Adipocyte (in vitro differentiated cells): ENCODE results near the gene PIK3CG.
"Not testable (repeated sequence)": the region's sequence is repeated elsewhere in the genome, so short reads cannot be mapped to it uniquely, and the experiment has no call there.

ENCODE experiments used
- DNase-seq: peaks from one replicate; pipeline ENCODE4 v3.0.0-alpha.2; 2015; ENCODE audit warnings: low read depth
- H3K27me3 ChIP-seq: replicated peaks from 2 replicates; pipeline ENCODE4 v1.7.0; 2013; ENCODE audit warnings: mild to moderate bottlenecking, low read length, moderate library complexity; ENCODE audit not compliant: control insufficient read depth, insufficient read depth
- H3K36me3 ChIP-seq: 2 replicates; pipeline ENCODE4 v1.7.0; 2013; ENCODE audit warnings: low read length, mild to moderate bottlenecking, moderate library complexity; ENCODE audit not compliant: control insufficient read depth, insufficient read depth, severe bottlenecking
- H3K4me1 ChIP-seq: 2 replicates; pipeline ENCODE4 v1.7.0; 2013; ENCODE audit warnings: mild to moderate bottlenecking, low read length, moderate library complexity; ENCODE audit not compliant: control insufficient read depth, insufficient read depth
- H3K4me3 ChIP-seq: 2 replicates; pipeline ENCODE4 v1.7.0; 2013; ENCODE audit warnings: mild to moderate bottlenecking, low read length, moderate library complexity
- H3K9ac ChIP-seq: 2 replicates; pipeline ENCODE4 v1.7.0; 2013; ENCODE audit warnings: mild to moderate bottlenecking, low read length, moderate library complexity
- H3K9me3 ChIP-seq: 2 replicates; pipeline ENCODE4 v1.7.0; 2013; ENCODE audit warnings: mild to moderate bottlenecking, low read length, moderate library complexity; ENCODE audit not compliant: control insufficient read depth

The PIK3CG gene

GRCh38 chr7:106839511-106839910 lies 25.6 kb upstream of the PIK3CG start:
- no peaks in the 10 kb centered on the region for H3K9me3 ChIP-seq
- no peak overlapping the region for H3K4me3 ChIP-seq
- no peaks in the 10 kb centered on the region for H3K36me3 ChIP-seq
- no peak for DNase-seq
- H3K27me3 ChIP-seq = no peaks in the 10 kb centered on the region
- peaks cover 13% of the 10 kb centered on the region for H3K4me1 ChIP-seq
- H3K9ac ChIP-seq = no peak overlapping the region

DNA sequence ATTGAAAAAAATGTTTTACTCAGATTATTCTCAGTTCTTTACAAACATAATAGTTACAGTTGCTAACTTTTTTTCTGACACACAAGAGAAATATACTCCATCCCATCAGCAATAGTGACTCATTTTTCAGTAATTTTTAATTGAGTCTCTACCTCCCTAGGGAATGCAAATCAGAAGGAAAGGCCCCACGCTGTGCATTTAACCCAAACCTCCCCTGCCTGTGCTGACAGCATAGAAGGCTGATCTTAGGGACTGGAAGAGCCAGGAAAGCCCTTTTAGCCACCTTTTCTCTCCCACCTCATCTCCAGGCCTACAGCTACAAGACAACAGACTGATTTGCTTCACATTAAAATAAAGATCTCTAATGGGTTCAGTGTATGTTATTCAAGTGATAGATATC lies 24.7 kb upstream of the PIK3CG start:
- H3K9me3 ChIP-seq = no peaks in the 10 kb centered on the region
- H3K9ac ChIP-seq = no peak overlapping the region
- no peak overlapping the region for H3K4me3 ChIP-seq
- H3K4me1 ChIP-seq = peaks cover 13% of the 10 kb centered on the region
- no peaks in the 10 kb centered on the region for H3K27me3 ChIP-seq
- H3K36me3 ChIP-seq = no peaks in the 10 kb centered on the region
- peak; percentile 82 for DNase-seq

- Histone ChIP-seq H3K36me3 (no peaks in the 10 kb centered on the region), H3K4me1 (peaks cover 13% of the 10 kb centered on the region), H3K9me3 (no peaks in the 10 kb centered on the region), H3K4me3 (no peak overlapping the region), H3K27me3 (no peaks in the 10 kb centered on the region), H3K9ac (no peak overlapping the region)
- no peak for DNase-seq
These were observed 23.1 kb upstream of the PIK3CG start for GRCh38 chr7:106841896-106842390.

- H3K9me3 ChIP-seq = no peaks in the 10 kb centered on the region
- peaks cover 18% of the 10 kb centered on the region for H3K4me1 ChIP-seq
- H3K27me3 ChIP-seq = no peaks in the 10 kb centered on the region
- no peak overlapping the region for H3K4me3 ChIP-seq
- no peak overlapping the region for H3K9ac ChIP-seq
- DNase-seq = no peak
- no peaks in the 10 kb centered on the region for H3K36me3 ChIP-seq
These were observed 20.6 kb upstream of the PIK3CG start for GRCh38 chr7:106844279-106844997.

GRCh38 chr7:106848049-106848448 lies 17.0 kb upstream of the PIK3CG start:
- Histone ChIP-seq H3K4me1 (peaks cover 6% of the 10 kb centered on the region), H3K9ac (no peak overlapping the region), H3K27me3 (no peaks in the 10 kb centered on the region), H3K4me3 (no peak overlapping the region), H3K36me3 (no peaks in the 10 kb centered on the region), H3K9me3 (no peaks in the 10 kb centered on the region)
- no peak for DNase-seq

DNA sequence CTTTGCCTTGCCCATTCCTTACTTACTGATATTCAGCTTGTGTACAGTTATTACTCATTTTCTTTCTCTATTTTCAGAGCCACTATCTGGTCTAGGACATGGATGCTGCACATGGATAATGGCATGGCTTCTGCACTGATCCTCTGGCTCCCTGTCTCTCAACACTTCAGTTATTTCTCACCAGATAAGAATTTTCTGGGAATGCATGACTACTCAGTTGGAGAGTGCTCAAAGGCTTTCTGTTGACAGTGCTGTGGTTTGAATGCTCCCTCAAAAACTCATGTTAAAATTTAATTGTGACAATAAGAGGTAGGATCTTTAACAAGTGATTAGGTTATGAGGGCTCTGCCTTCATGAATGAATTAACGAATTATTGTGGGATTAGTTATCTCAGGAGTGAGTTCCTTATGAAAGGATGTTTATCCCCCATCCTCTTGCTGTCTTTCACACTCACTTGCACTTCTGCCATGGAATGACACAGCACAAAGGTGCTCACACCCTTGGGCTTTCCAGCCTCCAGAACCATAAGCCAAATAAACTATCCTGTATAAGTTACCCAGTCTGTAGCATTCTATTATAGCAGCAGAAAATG lies 16.1 kb upstream of the PIK3CG start:
- H3K9me3 ChIP-seq = no peaks in the 10 kb centered on the region

DNA sequence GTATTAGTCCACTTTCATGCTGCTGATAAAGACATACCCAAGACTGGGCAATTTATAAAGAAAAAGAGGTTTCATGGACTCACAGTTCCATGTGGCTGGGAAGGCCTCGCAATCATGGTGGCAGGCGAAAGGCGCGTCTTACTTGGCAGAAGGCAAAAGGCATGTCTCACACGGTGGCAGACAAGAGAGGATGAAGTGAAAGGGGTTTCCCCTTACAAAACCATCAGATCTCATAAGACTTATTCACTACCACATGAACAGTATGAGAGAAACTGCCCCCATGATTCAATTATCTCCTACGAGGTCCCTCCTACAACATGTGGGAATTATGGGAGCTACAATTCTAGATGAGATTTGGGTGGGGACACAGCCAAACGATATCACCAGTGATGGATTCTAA lies 13.4 kb upstream of the PIK3CG start:
- not testable (repeated sequence) for H3K9ac ChIP-seq, H3K4me1 ChIP-seq, H3K9me3 ChIP-seq, H3K4me3 ChIP-seq, H3K36me3 ChIP-seq, DNase-seq, H3K27me3 ChIP-seq

More for the DNA sequence above, 16.1 kb upstream of the PIK3CG start:
- no peak overlapping the region for H3K4me3 ChIP-seq
- no peak overlapping the region for H3K9ac ChIP-seq
- no peaks in the 10 kb centered on the region for H3K36me3 ChIP-seq
- peak; percentile 53 for DNase-seq
- H3K27me3 ChIP-seq = no peaks in the 10 kb centered on the region
- peaks cover 6% of the 10 kb centered on the region for H3K4me1 ChIP-seq

DNA sequence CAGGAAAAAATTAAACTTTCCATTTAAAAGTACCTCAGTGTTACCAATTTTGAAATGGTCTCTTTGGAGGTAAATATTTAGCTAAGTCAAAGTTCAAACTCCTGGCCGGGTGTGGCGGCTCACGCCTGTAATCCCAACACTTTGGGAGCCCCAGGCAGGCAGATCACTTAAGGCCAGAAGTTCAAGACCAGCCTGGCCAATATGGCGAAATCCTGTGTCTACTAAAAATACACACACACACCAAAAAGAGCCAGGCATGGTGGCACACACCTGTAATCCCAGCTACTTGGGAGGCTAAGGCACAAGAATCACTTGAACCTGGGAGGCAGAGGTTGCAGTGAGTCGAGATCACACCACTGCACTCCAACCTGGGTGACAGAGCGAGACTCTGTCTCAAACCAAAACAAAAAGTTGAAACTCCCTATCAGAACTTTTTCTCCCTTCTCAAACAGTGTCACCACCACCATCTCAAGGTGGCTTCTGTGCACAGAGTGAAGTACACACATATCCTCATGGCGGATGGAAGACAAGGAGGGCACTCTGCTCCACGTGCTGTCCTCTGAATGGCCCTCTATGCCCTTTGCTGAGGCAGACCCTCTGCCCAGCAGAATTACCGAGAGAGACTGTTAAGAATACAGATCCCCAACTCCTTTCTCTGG lies 11.7 kb upstream of the PIK3CG start:
- H3K9me3 ChIP-seq = peaks cover under 1% of the 10 kb centered on the region
- no peak overlapping the region for H3K4me3 ChIP-seq
- no peaks in the 10 kb centered on the region for H3K27me3 ChIP-seq
- no peak overlapping the region for H3K9ac ChIP-seq
- peaks cover 6% of the 10 kb centered on the region for H3K4me1 ChIP-seq
- DNase-seq = no peak
- H3K36me3 ChIP-seq = no peaks in the 10 kb centered on the region

- no peaks in the 10 kb centered on the region for H3K36me3 ChIP-seq
- H3K9me3 ChIP-seq = peaks cover 8% of the 10 kb centered on the region
- no peak overlapping the region for H3K4me3 ChIP-seq
- no peak overlapping the region for H3K9ac ChIP-seq
- no peak for DNase-seq
- H3K4me1 ChIP-seq = no peaks in the 10 kb centered on the region
- no peaks in the 10 kb centered on the region for H3K27me3 ChIP-seq
These were observed 9.4 kb upstream of the PIK3CG start for GRCh38 chr7:106855540-106856132.

GRCh38 chr7:106858618-106859532 lies 6.2 kb upstream of the PIK3CG start:
- H3K36me3 ChIP-seq = no peaks in the 10 kb centered on the region
- no peak for DNase-seq
- no peaks in the 10 kb centered on the region for H3K27me3 ChIP-seq
- H3K4me3 ChIP-seq = no peak overlapping the region
- H3K4me1 ChIP-seq = peaks cover 21% of the 10 kb centered on the region
- peaks cover 8% of the 10 kb centered on the region for H3K9me3 ChIP-seq
- no peak overlapping the region for H3K9ac ChIP-seq
